Liver (tissue), 9 donors: Measurements from ENCODE around the gene VTN. TPM values are rescaled to one million over a fixed set of nuclear protein-coding genes. Genes with fewer than 3 reads are reported as not detected.

ENCODE experiments used
- DNase-seq: peaks from one replicate; pipeline ENCODE4 v3.0.0-alpha.2; 2017; ENCODE audit warnings: low spot score
- H3K27ac ChIP-seq, 2 donors: one replicate each; pipeline ENCODE4 v1.7.0; 2013; ENCODE audit warnings: inconsistent platforms in 2 of 2, low read length in 2 of 2, control low read depth in 1 of 2, low read depth in 1 of 2, mild to moderate bottlenecking in 1 of 2
- H3K27me3 ChIP-seq, 4 donors: one replicate each; pipeline versions ENCODE4 v1.6.1 to v1.7.0; 2013; ENCODE audit warnings: low read length in 3 of 4, inconsistent platforms in 1 of 4, mild to moderate bottlenecking in 1 of 4, moderate library complexity in 1 of 4; ENCODE audit not compliant: control insufficient read depth in 4 of 4, insufficient read depth in 4 of 4
- H3K36me3 ChIP-seq, 4 donors: one replicate each; pipeline versions ENCODE4 v1.6.1 to v1.7.0; 2013; ENCODE audit warnings: low read length in 3 of 4, mild to moderate bottlenecking in 3 of 4, low read depth in 1 of 4, moderate library complexity in 1 of 4; ENCODE audit not compliant: control insufficient read depth in 4 of 4, insufficient read depth in 3 of 4
- H3K4me1 ChIP-seq, 4 donors: one replicate each; pipeline versions ENCODE4 v1.6.1 to v1.7.0; 2013; ENCODE audit warnings: low read length in 3 of 4, mild to moderate bottlenecking in 3 of 4, moderate library complexity in 1 of 4; ENCODE audit not compliant: control insufficient read depth in 4 of 4, insufficient read depth in 4 of 4
- H3K4me3 ChIP-seq, 3 donors: one replicate each; pipeline versions ENCODE4 v1.6.1 to v1.7.0; 2013; ENCODE audit warnings: low read length in 3 of 3, control low read depth in 1 of 3, low read depth in 1 of 3, mild to moderate bottlenecking in 1 of 3
- H3K9ac ChIP-seq, 2 donors: one replicate each; pipeline ENCODE4 v1.7.0; 2013; ENCODE audit warnings: low read length in 2 of 2, mild to moderate bottlenecking in 2 of 2, moderate library complexity in 2 of 2, control low read depth in 1 of 2, low read depth in 1 of 2
- H3K9me3 ChIP-seq, 4 donors: one replicate each; pipeline versions ENCODE4 v1.6.1 to v1.7.0; 2013; ENCODE audit warnings: low read length in 3 of 4; ENCODE audit not compliant: control insufficient read depth in 4 of 4
- ATF3 ChIP-seq: IDR thresholded peaks from 2 replicates; pipeline ENCODE4 v1.6.1; 2016; ENCODE audit warnings: antibody characterized with exemption
- CTCF ChIP-seq: fragments of 150-350 bp; IDR thresholded peaks from 2 replicates; pipeline ENCODE4 v1.5.1; 2017; ENCODE audit warnings: improper control_type of control experiment, low read depth, low read length; ENCODE audit not compliant: missing input control
- EGR1 ChIP-seq, 2 donors: IDR thresholded peaks; 2 replicates each; pipeline ENCODE4 v1.6.1; 2016 to 2018; ENCODE audit warnings: antibody characterized with exemption in 2 of 2, low read depth in 2 of 2
- FOXA1 ChIP-seq: IDR thresholded peaks from 2 replicates; pipeline ENCODE4 v1.6.1; 2016; ENCODE audit warnings: antibody characterized with exemption
- FOXA2 ChIP-seq: IDR thresholded peaks from 2 replicates; pipeline ENCODE4 v1.6.1; 2016; ENCODE audit warnings: antibody characterized with exemption
- HNF4A ChIP-seq, 2 donors: conservative IDR thresholded peaks; 2 replicates each; pipeline ENCODE4 v1.6.1; 2016; ENCODE audit warnings: antibody characterized with exemption in 2 of 2, mild to moderate bottlenecking in 2 of 2
- HNF4G ChIP-seq: IDR thresholded peaks from 2 replicates; pipeline ENCODE4 v1.6.1; 2016; ENCODE audit warnings: antibody characterized with exemption
- JUND ChIP-seq, 2 donors: IDR thresholded peaks; 2 replicates each; pipeline ENCODE4 v1.6.1; 2016; ENCODE audit warnings: antibody characterized with exemption in 2 of 2
- MAX ChIP-seq: IDR thresholded peaks from 2 replicates; pipeline ENCODE4 v1.6.1; 2016; ENCODE audit warnings: antibody characterized with exemption
- NR2F2 ChIP-seq: IDR thresholded peaks from 2 replicates; pipeline ENCODE4 v1.6.1; 2016; ENCODE audit warnings: antibody characterized with exemption
- RAD21 ChIP-seq, 2 donors: IDR thresholded peaks; 2 replicates each; pipeline ENCODE4 v1.6.1; 2016; ENCODE audit warnings: antibody characterized with exemption in 2 of 2, mild to moderate bottlenecking in 2 of 2
- REST ChIP-seq: IDR thresholded peaks from 2 replicates; pipeline ENCODE4 v1.6.1; 2016; ENCODE audit warnings: antibody characterized with exemption, mild to moderate bottlenecking
- RXRA ChIP-seq, 2 donors: IDR thresholded peaks; 2 replicates each; pipeline ENCODE4 v1.6.1; 2017 to 2018; ENCODE audit warnings: antibody characterized with exemption in 2 of 2, mild to moderate bottlenecking in 1 of 2
- SP1 ChIP-seq: IDR thresholded peaks from 2 replicates; pipeline ENCODE4 v1.6.1; 2018; ENCODE audit warnings: antibody characterized with exemption, mild to moderate bottlenecking
- TAF1 ChIP-seq: conservative IDR thresholded peaks from 2 replicates; pipeline ENCODE4 v1.6.1; 2016; ENCODE audit warnings: antibody characterized with exemption, mild to moderate bottlenecking
- YY1 ChIP-seq: IDR thresholded peaks from 2 replicates; pipeline ENCODE4 v1.6.1; 2016; ENCODE audit warnings: antibody characterized with exemption, mild to moderate bottlenecking
- WGBS: extraction: QIAGEN DNeasy Blood & Tissue Kit; methylation state at CpG from one replicate; pipeline ENCODE4 v1.1.7; 2013; 5-methylcytosine and 5-hydroxymethylcytosine counted together
- polyA plus RNA-seq, 2 donors: library from polyadenylated mRNA; stranded (reverse) in 1 of 2; unstranded in 1 of 2; fragments of 200-250 nt in 1 of 2; fragments of >200 nt in 1 of 2; fragmentation: Nextera tagmentation in 1 of 2; extraction: Ambion mirVana in 1 of 2; gene quantifications; one replicate each; pipeline versions ENCODE4 v1.2.1 to v1.2.3, GENCODE V29; 2013 to 2015
- total RNA-seq, 2 donors: library from RNA; depleted of rRNA; stranded (reverse); fragments of >200 nt; gene quantifications; one replicate each; pipeline ENCODE4 v1.2.3, GENCODE V29; 2014
- donor health status: healthy.
- donor health status: healthy.
- donor health status: healthy.
- donor health status: healthy.
- donor health status: healthy.

Gene VTN
- total and polyA plus RNA-seq, 4 donors = 1,668 to 4,059 (median 3,520) TPM

- Histone ChIP-seq H3K4me3 (peak overlapping the region; percentile 85 to 93 (median 91)), H3K9me3 (no peaks in the 10 kb centered on the region), H3K9ac (peak overlapping the region; percentile 64 to 74), H3K36me3 (peaks cover 0 to 16% (median 6%) of the 10 kb centered on the region in 4 donors), H3K27ac (peak overlapping the region; percentile 93 to 96), H3K4me1 (peaks cover 4 to 39% (median 36%) of the 10 kb centered on the region in 4 donors), H3K27me3 (no peaks in the 10 kb centered on the region)
- no peak for DNase-seq
- 8% methylated on average over 18 of the region's 18 CpGs for WGBS
- TF ChIP-seq FOXA1 (no peak), FOXA2 (no peak), SP1 (no peak), REST (no peak), JUND (IDR thresholded peaks at IDR 0.05) (no peak), EGR1 (IDR thresholded peaks at IDR 0.05; ENCODE audit: low read depth in 2 of 2) (no peak), NR2F2 (no peak), RAD21 (IDR thresholded peaks at IDR 0.05) (no peak), MAX (no peak), TAF1 (no peak), CTCF (no peak), YY1 (no peak), HNF4G (no peak), ATF3 (no peak)
Measured at GRCh38 chr17:28334666-28335200, 35.4 kb downstream of the VTN start.

- H3K4me1 ChIP-seq = peaks cover 4 to 39% (median 36%) of the 10 kb centered on the region in 4 donors
- peak overlapping the region in 1 of 2 donors; percentile 74 for H3K9ac ChIP-seq
- no peak for DNase-seq
- H3K27me3 ChIP-seq = no peaks in the 10 kb centered on the region
- no peak overlapping the region for H3K27ac ChIP-seq
- TF ChIP-seq FOXA2 (no peak), SP1 (no peak), RXRA (IDR thresholded peaks at IDR 0.05) (no peak), REST (no peak), HNF4G (no peak), RAD21 (IDR thresholded peaks at IDR 0.05) (no peak), HNF4A (conservative IDR thresholded peaks at IDR 0.05) (no peak), EGR1 (IDR thresholded peaks at IDR 0.05; ENCODE audit: low read depth in 2 of 2) (no peak)
- H3K4me3 ChIP-seq = peak overlapping the region; percentile 85 to 93 (median 91)
- WGBS = 74% methylated on average over 6 of the region's 6 CpGs
- peaks cover 0 to 13% (median 5%) of the 10 kb centered on the region in 4 donors for H3K36me3 ChIP-seq
- H3K9me3 ChIP-seq = no peaks in the 10 kb centered on the region
Measured at GRCh38 chr17:28334171-28334570, 35.9 kb downstream of the VTN start.
